SKM-1 treated with dmso at 0.1 percent for 144 hours (cell line): ENCODE results near the gene AGAP2.

ENCODE experiments used
- DNase-seq: peaks from one replicate; lab custom pipeline; 2025; ENCODE audit not compliant: unreplicated experiment; lab: John Stamatoyannopoulos, UW

The AGAP2 gene

DNA sequence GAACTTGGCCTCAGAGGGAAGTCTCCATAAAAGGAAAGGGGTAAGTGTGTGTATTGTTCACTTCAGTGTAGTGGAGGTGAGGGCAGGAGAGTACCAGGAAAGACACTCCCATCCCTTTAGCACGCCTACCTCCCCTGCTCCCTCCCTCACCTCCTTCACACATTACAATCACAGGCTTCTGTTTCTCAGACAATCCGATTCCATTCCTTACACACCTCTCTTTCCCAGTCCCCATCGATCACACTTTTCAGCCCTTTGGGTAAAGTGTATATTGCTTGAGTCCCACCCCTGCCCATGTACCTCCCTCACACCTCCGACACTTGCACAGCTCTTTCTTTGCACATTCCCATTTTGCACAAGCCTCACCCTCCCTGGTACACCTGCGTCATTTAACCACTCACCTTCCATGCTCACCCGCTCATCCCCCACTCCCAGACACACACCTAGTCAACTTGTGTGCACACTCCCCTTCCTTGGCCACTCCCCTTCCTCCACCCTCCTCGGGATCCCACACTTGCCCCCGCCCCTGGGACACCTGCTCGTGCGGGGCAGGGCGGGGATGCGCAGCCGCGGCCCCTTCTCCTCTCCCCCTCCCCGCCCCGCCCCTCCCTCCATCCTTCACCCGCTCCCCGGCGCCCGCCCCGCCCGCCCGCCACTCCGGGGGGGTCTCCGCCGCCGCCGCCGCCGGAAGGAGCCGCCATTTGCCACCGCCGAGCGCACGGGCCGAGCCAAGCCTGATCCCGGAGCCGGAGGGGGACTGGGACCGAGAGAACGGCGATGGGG lies 16.1 kb upstream of the AGAP2 start, which contains the start of gene MARCHF9:
Gene MARCHF9, plus strand, starts transcription at position 693 of the 783 bp plus-strand sequence. CDS start 426 bp downstream, outside the sequence.
- DNase-seq: no peak

DNA sequence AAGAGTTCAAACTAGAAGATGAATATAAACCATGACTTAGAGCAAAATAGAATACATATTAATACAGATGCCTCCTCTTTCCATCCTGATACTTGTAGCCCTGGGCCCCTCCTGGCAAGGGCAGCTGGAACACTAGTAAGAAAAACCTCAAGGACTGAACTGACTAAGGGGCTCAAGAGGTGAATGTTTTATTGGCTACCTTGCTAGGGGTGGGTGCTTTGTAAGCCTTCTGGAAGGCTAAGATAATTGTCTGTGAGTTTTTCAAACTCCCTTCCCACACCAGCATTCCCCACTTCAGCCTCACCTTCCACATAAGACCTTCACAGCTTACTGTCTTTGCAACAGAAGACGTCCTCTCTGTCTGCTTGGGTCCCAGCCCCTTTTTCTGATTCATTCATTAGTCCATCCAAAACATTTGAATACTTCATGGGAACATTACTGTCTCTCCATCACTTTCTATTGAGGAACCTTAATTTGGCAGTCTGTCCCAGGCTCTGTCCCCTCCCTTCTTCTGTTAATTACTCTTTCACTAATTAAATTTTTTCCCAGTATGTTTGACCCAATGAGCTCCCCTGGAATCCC lies 15.3 kb upstream of the AGAP2 start:
- no peak for DNase-seq

GRCh38 chr12:57752668-57753000 lies 14.1 kb upstream of the AGAP2 start:
- DNase-seq: no peak

DNA sequence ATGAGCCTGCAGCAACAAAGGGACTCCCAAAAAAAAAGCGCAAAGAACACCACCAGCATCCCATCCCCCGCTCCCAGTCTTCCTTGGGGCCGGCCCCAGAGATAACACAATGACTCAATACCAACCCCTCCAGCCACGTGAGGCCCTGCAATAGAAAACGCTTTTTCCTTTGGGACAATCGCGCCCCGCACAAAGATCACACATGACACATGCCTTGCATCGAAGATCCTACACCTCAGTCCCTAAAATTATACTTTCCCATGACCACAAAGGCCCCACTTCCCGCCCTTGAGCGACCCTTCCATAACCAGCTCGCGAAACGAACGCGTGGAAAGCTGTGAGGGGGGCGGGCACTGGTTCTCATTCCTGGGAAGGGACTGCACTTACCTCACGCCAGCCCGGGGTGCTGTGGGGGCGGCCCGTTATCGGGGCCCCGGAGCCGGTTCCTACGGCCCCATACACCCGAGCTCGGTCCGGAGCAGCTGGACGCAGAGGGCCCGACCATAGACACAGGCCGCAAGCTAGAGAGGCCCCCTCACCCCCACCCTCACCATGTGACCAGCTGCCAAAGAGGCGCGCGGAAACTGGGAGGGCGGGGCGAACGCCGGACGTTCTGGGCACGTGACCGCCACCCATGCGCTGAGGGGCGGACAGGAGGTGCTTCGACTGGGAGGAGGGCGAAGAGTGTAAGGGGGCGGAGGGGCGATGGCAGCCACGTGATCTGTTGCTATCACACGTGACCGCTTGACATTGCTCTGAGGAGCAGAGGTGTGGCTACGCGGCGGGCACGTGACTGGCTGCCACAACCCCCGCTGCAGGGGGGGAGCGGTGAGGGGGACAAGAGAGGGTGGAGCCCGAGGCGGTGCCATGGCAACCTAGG lies 13.5 kb upstream of the AGAP2 start, which contains the start of gene CDK4:
Gene CDK4, minus strand, starts transcription at position 523 of the 880 bp plus-strand sequence. CDS start 593 bp downstream, outside the sequence.
- peak; percentile 91 for DNase-seq

GRCh38 chr12:57751432-57751787 lies 12.9 kb upstream of the AGAP2 start:
- no peak for DNase-seq

GRCh38 chr12:57750561-57751431 lies 12.3 kb upstream of the AGAP2 start:
- DNase-seq: no peak

GRCh38 chr12:57749061-57749460 lies 10.5 kb upstream of the AGAP2 start:
- DNase-seq: no peak

DNA sequence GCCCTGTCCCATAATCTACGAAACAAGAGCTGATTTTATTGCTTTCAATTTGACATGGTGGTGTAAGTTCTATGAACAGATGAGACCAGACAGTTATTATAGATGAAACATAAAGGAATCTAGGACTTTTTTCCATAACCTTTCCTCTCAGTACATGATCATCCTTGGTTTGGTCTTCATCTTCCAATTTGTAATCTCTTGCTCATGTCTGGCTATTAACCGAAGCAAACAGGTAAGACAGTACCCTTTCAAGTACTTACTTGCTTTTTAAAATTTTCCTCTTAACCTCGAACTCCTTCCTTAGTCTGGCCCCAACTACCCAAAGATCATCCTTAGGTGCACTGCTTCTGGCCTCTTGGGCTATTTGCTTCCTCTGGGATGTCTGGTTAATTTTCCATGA lies 7.5 kb upstream of the AGAP2 start:
- DNase-seq: no peak

- no peak for DNase-seq
Measured at GRCh38 chr12:57745485-57745881, 6.9 kb upstream of the AGAP2 start.

DNA sequence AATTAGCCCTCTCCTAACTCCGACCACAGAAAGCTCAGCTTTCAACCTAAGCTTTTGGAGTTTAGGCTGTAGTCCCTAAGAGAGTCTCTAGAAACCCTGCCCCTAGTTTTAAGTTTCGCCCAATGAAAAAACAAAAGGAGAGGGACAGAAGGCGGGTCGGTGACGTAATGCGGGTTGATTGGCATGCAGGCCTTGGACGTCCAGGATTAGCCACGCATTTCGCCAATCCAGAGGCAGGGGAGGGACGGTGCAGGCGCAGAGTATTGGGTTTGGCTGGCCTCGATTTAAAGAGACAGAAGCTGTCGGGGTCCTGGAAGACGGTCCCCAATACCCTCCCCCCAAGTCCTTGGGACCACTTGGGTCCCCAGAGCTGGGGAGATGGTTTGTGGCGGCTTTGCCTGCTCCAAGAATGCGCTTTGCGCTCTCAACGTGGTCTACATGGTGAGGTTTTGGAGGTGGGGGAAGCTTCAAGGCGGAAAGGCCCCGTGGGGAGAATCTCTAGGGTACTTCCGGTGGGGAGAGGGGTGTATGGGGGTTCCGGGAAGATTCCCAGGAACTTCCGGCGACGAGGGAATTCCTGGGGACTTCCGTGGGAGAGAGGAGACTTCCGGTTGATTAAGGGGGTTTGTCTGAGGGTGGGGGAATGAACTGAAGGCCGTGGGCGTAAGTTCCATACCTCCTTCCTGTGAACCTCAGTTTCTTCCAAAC lies 6.4 kb upstream of the AGAP2 start, which contains the start of gene TSPAN31:
Gene TSPAN31, plus strand, starts transcription at position 263 of the 708 bp plus-strand sequence. Its CDS starts 116 bp downstream, at position 379.
- peak; percentile 85 for DNase-seq

- no peak for DNase-seq
Measured at GRCh38 chr12:57744194-57744776, 5.7 kb upstream of the AGAP2 start.

DNA sequence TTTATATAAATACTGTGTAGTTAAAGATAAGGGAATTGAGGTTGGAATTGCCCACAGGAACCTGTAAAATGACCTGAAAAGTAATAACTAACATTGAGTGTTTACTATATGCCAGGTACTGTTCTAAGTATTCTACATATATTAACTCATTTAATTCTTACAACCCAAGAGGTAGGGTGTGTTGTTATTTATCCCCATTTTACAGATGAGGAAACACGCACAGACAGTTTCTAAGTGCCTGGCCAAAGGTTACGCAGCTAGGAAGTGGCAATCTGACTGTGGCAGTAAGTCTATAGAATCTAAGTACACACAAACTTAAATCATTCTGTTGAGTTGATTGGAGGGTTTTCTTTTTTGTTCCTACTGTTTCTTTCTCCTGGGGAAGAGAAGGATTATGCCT lies 5.2 kb upstream of the AGAP2 start:
- DNase-seq: no peak

DNA sequence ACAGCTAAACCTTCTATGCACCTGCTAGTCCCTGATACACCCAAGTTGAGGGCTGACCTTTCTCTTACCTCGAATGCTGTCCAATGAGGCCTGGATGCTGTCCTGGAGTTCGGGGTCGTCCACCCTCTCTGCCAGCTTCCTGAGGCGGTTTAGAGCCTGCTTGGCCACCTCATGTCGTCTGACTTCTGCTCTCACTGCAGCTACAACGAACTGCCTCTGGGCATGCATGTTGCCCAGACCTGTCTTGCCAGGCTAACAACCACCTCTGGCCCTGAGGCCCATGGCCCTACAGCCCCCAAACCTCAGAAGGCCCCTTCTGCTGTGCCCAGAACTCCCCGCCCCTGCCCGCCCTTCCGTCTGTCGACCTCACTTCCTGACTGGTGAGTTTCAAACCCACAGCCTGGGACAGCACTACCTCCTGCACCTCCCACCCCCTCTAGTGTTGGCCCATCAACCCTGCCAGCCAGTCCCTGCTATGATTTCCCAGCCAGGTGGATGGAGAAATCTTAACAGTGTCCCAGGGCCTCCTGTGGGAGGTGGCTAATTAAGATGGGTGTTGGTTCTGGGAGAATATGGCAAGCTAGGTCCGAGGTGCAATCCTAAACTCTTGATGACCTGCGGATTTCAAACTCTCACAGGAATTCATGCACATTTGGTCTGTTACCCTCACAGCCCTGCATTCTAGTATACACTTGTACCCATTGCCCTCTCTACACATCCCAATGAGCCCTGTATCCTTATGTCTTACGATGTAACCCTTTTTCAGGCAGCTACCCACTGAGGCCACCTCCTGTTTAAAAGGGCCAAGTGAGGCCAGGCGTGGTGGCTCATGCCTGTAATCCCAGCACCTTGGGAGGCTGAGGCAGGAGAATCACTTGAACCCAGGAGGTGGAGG lies 3.5 kb upstream of the AGAP2 start:
- peak; percentile 53 for DNase-seq

DNA sequence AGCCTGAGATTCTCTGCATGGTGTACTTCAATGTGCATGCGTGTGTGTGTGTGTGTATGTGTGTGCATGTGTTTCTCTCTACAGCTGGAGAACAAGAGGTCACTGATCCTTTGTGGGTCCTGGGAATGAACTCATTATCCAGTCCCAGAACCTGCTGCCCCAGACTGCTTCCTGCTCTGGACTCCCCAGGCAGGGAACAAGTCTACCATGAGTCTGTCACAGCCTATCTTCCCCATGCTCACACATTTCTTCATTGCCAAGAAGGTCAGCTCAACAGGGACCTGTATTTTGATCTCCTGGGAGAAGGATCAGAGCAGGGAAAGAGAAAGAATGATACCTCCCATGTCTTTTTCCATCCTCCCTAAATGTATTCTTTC lies 2.9 kb upstream of the AGAP2 start:
- no peak for DNase-seq

DNA sequence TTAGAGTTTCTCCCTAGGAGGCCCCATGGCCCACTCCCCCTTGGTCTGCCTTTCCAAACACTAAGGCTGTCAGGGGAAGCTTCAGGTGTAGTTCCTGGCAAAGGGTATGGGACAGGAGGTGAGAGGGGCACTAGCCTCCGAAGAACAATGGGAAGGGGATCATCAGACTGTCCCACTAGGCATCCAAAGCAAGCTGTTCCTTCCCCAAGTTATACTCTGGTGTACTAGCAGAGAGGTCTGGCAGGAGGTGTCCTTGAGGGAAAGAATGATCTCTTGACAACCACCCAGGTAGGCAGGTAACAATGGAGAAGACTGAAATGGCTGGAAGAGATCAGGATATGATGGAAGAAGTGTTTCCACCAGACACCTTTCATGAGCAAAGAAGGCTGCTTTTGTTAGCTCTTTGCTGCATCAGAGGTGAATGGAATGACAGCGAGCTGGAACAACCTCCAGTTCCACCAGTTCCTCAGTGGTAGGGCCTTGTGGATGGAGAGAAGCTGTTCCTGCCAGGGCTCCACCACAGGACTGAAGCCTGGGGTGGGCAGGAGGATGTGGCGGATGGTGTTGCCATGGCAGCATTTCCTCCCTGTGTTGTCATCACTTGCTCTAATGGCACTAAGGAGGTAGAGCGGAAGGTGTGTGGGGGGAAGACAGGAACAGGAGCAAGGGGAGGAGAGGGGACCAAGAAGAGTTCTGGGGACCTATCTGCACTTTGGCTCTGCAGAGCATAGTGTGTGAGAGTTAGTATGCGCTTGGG lies 2.3 kb upstream of the AGAP2 start:
- no peak for DNase-seq

DNA sequence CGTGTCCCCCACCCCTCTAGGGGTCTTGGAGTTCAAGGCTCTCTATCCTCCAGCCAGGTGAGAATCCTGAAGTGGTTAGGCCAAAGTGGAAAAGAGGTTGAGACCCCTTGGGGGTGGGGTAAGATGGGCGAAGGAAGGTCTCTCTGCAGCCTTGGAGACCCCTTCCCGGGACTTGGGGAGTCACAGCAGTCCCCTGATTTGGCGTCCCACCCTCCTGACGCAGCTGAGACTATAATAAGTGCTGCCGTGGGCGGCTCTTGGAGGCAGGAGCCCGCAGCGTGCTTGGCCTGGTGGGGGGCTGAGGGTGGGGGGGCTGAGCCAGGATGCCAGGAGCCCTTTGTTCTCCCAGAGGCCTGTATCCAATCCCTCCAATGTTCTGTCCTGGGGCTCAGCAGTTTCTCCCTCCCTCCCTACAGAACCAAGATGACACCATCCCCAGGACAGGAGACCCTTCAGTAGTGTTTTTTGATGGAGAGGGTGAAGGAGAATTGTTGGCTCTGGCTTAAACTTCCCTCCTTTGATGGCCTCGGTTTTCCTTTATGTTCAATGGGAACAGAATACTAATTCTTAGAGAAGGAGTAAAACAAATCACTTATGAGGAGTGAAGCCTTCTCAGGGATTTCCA lies 1.5 kb upstream of the AGAP2 start:
- no peak for DNase-seq

DNA sequence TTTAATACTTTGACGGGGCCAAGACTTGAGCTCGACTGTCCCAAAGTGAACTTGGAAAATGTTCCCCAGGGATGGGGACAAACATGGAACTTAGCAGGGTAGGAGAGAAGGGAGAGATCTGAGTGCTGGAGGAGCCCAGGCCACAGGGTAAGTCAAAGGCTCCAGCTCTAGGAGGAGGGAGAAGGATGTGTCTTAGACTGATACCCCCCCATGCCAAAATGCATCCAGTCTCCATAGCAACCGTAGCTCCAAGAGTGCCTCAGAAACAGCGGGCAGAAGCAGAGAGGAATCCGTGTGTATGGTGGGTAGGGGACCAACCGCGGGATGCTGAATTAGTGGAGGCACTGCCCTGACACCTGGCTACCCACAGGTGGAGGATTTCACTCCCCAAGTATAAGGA lies 845 bp upstream of the AGAP2 start:
- no peak for DNase-seq
